Measurements from ENCODE around the gene ADSL. TPM values are rescaled to one million over a fixed set of nuclear protein-coding genes. Genes with fewer than 3 reads are reported as not detected.
A peak's percentile ranks its signal among the peaks of the same experiment; 100 is the strongest.

Gene ADSL
- total and polyA plus RNA-seq, 7 donors: 114 to 170 (median 147) TPM

- peak; percentile 18 to 43 (median 28) for ATAC-seq
- H3K4me1 ChIP-seq: peaks cover 49% of the 10 kb centered on the region
- WGBS, 3 donors: 0 to 2% (median 0%) methylated on average over 18 to 20 of the region's 20 CpGs
- peak in 1 of 2 donors; percentile 60 for DNase-seq
- no peaks in the 10 kb centered on the region for H3K27me3 ChIP-seq (ENCODE audit: insufficient read depth in 3 of 3, low read length in 2 of 3)
- no peaks in the 10 kb centered on the region for H3K9me3 ChIP-seq
- peaks cover 9 to 25% of the 10 kb centered on the region in 2 donors for H3K36me3 ChIP-seq (ENCODE audit: insufficient read depth in 1 of 2, low read depth in 1 of 2)
- intact Hi-C loops (cut with DNase I): loop anchor here (2.0 to 10.0 kb wide), 5 partner anchors 168 to 813 kb away; partner anchors contain the start of genes RPS19BP1 (in 2 of the 2) and TNRC6B (in 1 of the 2)
- H3K27ac ChIP-seq: peak overlapping the region; percentile 97
- H3K4me3 ChIP-seq: peak overlapping the region; percentile 92
- TF ChIP-seq CTCF (IDR thresholded peaks at IDR 0.05): no peak
These were observed 500 bp upstream of the ADSL start for GRCh38 chr22:40345815-40346184.

- H3K9me3 ChIP-seq: no peaks in the 10 kb centered on the region
- peaks cover 53% of the 10 kb centered on the region for H3K4me1 ChIP-seq
- DNase-seq (no peak), ATAC-seq (peak in 3 of 4 donors; percentile 2 to 37 (median 13))
- 10 to 11% (median 11%) methylated on average over 10 of the region's 10 CpGs for WGBS, 3 donors
- H3K4me3 ChIP-seq: peak overlapping the region; percentile 92
- TF ChIP-seq CTCF (IDR thresholded peaks at IDR 0.05): no peak
- H3K36me3 ChIP-seq (ENCODE audit: insufficient read depth in 1 of 2, low read depth in 1 of 2): peaks cover 12 to 40% of the 10 kb centered on the region in 2 donors
- intact Hi-C loops (cut with DNase I): loop anchor here (2.0 to 10.0 kb wide), 5 partner anchors 170 to 815 kb away; partner anchors contain the start of genes RPS19BP1 (in 2 of the 2) and TNRC6B (in 1 of the 2)
- H3K27ac ChIP-seq: peak overlapping the region; percentile 97
- no peaks in the 10 kb centered on the region for H3K27me3 ChIP-seq (ENCODE audit: insufficient read depth in 3 of 3, low read length in 2 of 3)
These were observed 1.0 kb downstream of the ADSL start for GRCh38 chr22:40347300-40347699.

GRCh38 chr22:40348025-40348658 lies 1.8 kb downstream of the ADSL start:
- ATAC-seq (peak in 3 of 4 donors; percentile 27 to 50 (median 29)), DNase-seq (peak; percentile 39 to 71)
- H3K9me3 ChIP-seq: no peaks in the 10 kb centered on the region
- H3K4me1 ChIP-seq: peaks cover 56% of the 10 kb centered on the region
- H3K27me3 ChIP-seq (ENCODE audit: insufficient read depth in 3 of 3, low read length in 2 of 3): no peaks in the 10 kb centered on the region
- peak overlapping the region; percentile 97 for H3K27ac ChIP-seq
- peak; percentile 73 for TF ChIP-seq CTCF (IDR thresholded peaks at IDR 0.05)
- H3K36me3 ChIP-seq (ENCODE audit: insufficient read depth in 1 of 2, low read depth in 1 of 2): peaks cover 13 to 49% of the 10 kb centered on the region in 2 donors
- intact Hi-C loops (cut with DNase I): loop anchor here (5.0 to 10.0 kb wide), 4 partner anchors 171 to 816 kb away; partner anchors contain the start of genes RPS19BP1 (in 2 of the 2) and TNRC6B (in 1 of the 2)
- 53 to 70% (median 55%) methylated on average over 10 of the region's 10 CpGs for WGBS, 3 donors
- H3K4me3 ChIP-seq: peak overlapping the region; percentile 92

- intact Hi-C loops (cut with DNase I): no loop called here
- 44 to 70% (median 54%) methylated on average over 3 of the region's 3 CpGs for WGBS, 3 donors
- TF ChIP-seq CTCF (IDR thresholded peaks at IDR 0.05): no peak
- H3K4me3 ChIP-seq: peak overlapping the region; percentile 23
- ATAC-seq (peak; percentile 45 to 68 (median 64)), DNase-seq (no peak)
- no peaks in the 10 kb centered on the region for H3K9me3 ChIP-seq
- peaks cover 59% of the 10 kb centered on the region for H3K4me1 ChIP-seq
- peak overlapping the region; percentile 79 for H3K27ac ChIP-seq
- H3K36me3 ChIP-seq (ENCODE audit: insufficient read depth in 1 of 2, low read depth in 1 of 2): peaks cover 18 to 88% of the 10 kb centered on the region in 2 donors
- H3K27me3 ChIP-seq (ENCODE audit: insufficient read depth in 3 of 3, low read length in 2 of 3): no peaks in the 10 kb centered on the region
These were observed 6.5 kb downstream of the ADSL start for GRCh38 chr22:40352763-40353162.

All from psoas muscle (tissue), 8 donors.